ENCODE results near the gene CBX5. TPM values are rescaled to one million over a fixed set of nuclear protein-coding genes. Genes with fewer than 3 reads are reported as not detected.
"Not testable (repeated sequence)": the region's sequence is repeated elsewhere in the genome, so short reads cannot be mapped to it uniquely, and the experiment has no call there.

CBX5 gene
- total and polyA plus RNA-seq, 7 donors, result 3.0 to 30.7 (median 18.6) TPM

DNA sequence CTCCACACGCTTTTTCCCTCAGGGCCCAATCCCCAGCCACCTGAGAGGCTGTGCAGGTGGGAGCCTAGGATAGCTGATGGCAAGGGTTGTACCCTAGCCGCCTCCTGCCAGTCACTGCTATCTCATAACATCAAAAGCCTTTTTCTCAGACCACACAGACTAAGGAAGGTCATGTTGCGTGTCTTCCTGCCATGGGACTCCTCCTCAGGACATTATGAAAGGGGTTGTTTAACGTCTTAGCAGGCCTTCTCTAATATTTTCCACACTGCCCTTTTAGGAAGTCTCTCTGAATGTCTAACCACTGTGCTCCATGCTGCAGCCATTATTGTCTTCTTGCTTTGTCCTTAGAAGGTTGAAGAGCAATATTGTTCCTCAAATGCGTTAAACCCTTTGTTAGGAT, 83.5 kb downstream of the CBX5 start:
- Histone ChIP-seq H3K27me3 (peaks cover 0 to 97% (median 75%) of the 10 kb centered on the region in 3 donors), H3K4me1 (peaks cover 0 to under 1% (median under 1%) of the 10 kb centered on the region in 4 donors), H3K36me3 (no peaks in the 10 kb centered on the region), H3K27ac (no peak overlapping the region), H3K9me3 (no peaks in the 10 kb centered on the region), H3K4me3 (no peak overlapping the region)
- WGBS, 2 donors, result 43 to 49% methylated on average over 5 of the region's 5 CpGs
- TF ChIP-seq POLR2A (IDR thresholded peaks at IDR 0.05), result no peak
- TF ChIP-seq, protein P1, sequence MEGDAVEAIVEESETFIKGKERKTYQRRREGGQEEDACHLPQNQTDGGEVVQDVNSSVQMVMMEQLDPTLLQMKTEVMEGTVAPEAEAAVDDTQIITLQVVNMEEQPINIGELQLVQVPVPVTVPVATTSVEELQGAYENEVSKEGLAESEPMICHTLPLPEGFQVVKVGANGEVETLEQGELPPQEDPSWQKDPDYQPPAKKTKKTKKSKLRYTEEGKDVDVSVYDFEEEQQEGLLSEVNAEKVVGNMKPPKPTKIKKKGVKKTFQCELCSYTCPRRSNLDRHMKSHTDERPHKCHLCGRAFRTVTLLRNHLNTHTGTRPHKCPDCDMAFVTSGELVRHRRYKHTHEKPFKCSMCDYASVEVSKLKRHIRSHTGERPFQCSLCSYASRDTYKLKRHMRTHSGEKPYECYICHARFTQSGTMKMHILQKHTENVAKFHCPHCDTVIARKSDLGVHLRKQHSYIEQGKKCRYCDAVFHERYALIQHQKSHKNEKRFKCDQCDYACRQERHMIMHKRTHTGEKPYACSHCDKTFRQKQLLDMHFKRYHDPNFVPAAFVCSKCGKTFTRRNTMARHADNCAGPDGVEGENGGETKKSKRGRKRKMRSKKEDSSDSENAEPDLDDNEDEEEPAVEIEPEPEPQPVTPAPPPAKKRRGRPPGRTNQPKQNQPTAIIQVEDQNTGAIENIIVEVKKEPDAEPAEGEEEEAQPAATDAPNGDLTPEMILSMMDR (IDR thresholded peaks at IDR 0.05), result no peak
- TF ChIP-seq EP300 (IDR thresholded peaks at IDR 0.05), result no peak
- TF ChIP-seq POLR2AphosphoS5 (IDR thresholded peaks at IDR 0.05), result no peak
- no peak for DNase-seq
- intact Hi-C loops (cut with DNase I), result no loop called here

DNA sequence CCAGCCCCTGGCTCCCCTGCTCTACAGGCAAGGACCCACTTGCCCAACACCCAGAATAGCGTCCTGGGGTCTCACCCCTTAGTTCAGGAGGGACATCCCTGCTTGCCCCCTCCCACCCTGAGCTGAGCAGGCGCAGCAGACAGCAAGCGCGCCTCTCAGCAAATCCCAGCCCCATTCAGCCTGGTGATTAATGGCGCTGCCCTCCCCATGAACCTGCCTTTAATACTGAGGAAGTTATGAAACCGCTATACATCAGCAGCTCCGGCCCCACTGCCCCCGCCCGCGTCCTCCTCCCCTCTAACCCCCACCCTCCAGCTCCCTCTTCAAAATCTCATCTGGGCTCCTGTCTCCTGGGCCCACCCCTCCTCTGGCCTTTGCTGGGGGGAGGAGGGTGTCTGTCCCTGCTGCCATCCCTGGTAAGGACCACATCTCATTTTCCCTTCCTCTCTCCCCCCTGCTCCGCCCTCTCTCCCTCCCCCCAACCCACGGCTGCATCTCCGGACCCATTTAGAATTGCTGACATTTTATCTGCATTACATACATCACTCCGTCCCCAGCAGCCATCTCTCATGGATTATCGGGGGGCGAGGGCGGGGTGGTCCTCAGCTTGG, 84.1 kb downstream of the CBX5 start:
- Histone ChIP-seq H3K4me1 (peaks cover 0 to 4% (median 2%) of the 10 kb centered on the region in 4 donors), H3K27ac (no peak overlapping the region), H3K36me3 (no peaks in the 10 kb centered on the region), H3K4me3 (no peak overlapping the region), H3K27me3 (peaks cover 0 to 96% (median 77%) of the 10 kb centered on the region in 3 donors), H3K9me3 (no peaks in the 10 kb centered on the region)
- TF ChIP-seq EP300 (IDR thresholded peaks at IDR 0.05) (no peak), POLR2A (IDR thresholded peaks at IDR 0.05) (no peak), POLR2AphosphoS5 (IDR thresholded peaks at IDR 0.05) (no peak)
- TF ChIP-seq, protein P1 (IDR thresholded peaks at IDR 0.05), result no peak
- DNase-seq, result no peak
- 15 to 18% methylated on average over 17 of the region's 17 CpGs for WGBS, 2 donors
- intact Hi-C loops (cut with DNase I), result no loop called here

DNA sequence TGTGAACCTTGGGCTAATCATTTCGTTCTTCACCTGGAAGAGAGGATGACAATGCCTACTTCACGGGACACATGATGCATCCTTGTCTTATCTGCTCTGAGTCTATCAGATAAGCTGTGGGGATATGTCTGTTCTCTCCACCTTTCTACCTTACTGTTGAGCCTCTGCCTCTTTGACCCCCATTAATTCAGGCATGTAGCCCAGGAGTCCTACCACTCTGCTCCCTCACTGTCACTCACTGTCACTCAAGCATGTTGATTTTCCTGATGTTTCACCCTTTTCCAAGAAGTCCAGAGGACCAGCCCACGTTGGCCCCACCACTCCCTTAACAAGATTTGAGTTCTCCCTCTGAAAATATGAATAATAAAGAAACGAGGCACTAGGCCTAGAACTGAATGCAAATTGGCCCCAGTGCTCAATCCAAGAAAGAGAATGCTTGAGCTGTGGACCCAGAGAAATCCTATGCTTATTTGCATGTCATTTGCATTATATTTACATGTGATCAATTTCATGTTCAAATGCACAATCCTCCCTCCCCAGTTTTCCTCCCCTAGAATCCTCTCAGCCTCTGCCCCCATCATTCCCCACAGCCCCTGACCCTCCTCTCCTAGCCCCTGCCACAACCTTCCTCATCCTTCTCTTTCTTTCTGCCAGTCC, 84.7 kb downstream of the CBX5 start:
- H3K27me3 ChIP-seq, result peaks cover 0 to 93% (median 79%) of the 10 kb centered on the region in 3 donors
- peaks cover 0 to 4% (median 2%) of the 10 kb centered on the region in 4 donors for H3K4me1 ChIP-seq
- no peak for DNase-seq
- intact Hi-C loops (cut with DNase I), result no loop called here
- TF ChIP-seq POLR2A (IDR thresholded peaks at IDR 0.05) (no peak), POLR2AphosphoS5 (IDR thresholded peaks at IDR 0.05) (no peak), EP300 (IDR thresholded peaks at IDR 0.05) (no peak)
- TF ChIP-seq, protein P1 (IDR thresholded peaks at IDR 0.05), result no peak
- H3K27ac ChIP-seq, result no peak overlapping the region
- no peaks in the 10 kb centered on the region for H3K36me3 ChIP-seq
- no peak overlapping the region for H3K4me3 ChIP-seq
- H3K9me3 ChIP-seq, result no peaks in the 10 kb centered on the region
- WGBS, 2 donors, result 16 to 47% methylated on average over 4 of the region's 4 CpGs

DNA sequence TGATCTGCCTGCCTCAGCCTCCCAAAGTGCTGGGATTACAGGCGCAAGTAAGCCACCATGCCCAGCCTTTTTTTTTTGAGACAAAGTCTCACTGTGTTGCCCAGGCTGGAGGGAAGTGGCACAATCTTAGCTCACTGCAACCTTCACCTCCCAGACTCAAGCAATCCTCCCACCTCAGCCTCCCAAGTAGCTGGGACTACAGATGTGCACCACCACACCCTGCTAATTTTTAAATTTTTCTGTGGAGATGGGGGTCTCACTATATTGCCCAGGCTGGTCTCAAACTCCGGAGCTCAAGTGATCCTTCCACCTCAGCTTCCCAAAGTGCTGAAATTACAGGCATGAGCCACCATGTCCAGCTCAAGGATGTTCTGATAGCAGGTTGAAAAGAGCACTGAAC, 85.3 kb downstream of the CBX5 start:
- intact Hi-C loops (cut with DNase I), result loop anchor here (5.0 kb wide), 1 partner anchor 142 kb away; the partner anchor contains the start of gene HOXC4
- H3K36me3 ChIP-seq, H3K4me1 ChIP-seq, DNase-seq, H3K4me3 ChIP-seq, H3K9me3 ChIP-seq, H3K27ac ChIP-seq: not testable (repeated sequence)
- H3K27me3 ChIP-seq, result peaks cover 0 to 87% (median 75%) of the 10 kb centered on the region in 3 donors
- WGBS, 2 donors, result 55 to 89% methylated on average over 2 of the region's 2 CpGs

DNA sequence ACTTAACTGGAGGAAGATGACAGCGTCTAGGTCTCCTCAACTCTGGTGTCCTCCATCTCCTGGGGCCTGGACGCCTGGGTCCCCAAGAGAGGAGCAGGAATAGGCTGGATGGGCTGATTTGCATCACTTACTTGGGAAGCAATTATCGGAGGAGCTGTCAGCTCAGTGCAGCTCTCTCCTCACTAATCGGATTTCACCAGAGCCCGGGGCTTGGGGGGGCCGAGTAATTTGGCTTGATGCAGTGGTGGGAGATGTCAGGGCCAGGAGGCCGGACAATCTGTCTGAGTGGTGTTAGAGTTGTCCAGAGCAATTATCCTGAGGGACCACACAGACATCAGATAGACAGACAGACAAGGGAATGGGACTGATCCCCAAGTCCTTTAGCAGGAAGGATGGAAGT, 86.5 kb downstream of the CBX5 start:
- peaks cover 0 to 75% (median 64%) of the 10 kb centered on the region in 3 donors for H3K27me3 ChIP-seq
- intact Hi-C loops (cut with DNase I), result loop anchor here (5.0 kb wide), 1 partner anchor 141 kb away; the partner anchor contains the start of gene HOXC4

More for the DNA sequence above, 86.5 kb downstream of the CBX5 start:
- no peak for DNase-seq
- no peaks in the 10 kb centered on the region for H3K36me3 ChIP-seq
- TF ChIP-seq, protein P1 (IDR thresholded peaks at IDR 0.05), result no peak
- TF ChIP-seq POLR2A (IDR thresholded peaks at IDR 0.05) (no peak), POLR2AphosphoS5 (IDR thresholded peaks at IDR 0.05) (no peak), EP300 (IDR thresholded peaks at IDR 0.05) (no peak)
- WGBS, 2 donors, result 72 to 73% methylated on average over 7 of the region's 7 CpGs
- no peaks in the 10 kb centered on the region for H3K9me3 ChIP-seq
- H3K27ac ChIP-seq, result no peak overlapping the region
- peaks cover 0 to 7% (median 5%) of the 10 kb centered on the region in 4 donors for H3K4me1 ChIP-seq
- H3K4me3 ChIP-seq, result no peak overlapping the region

Data from sigmoid colon (tissue), 7 donors.